ENCODE measurements around the gene LNPK.

DNA sequence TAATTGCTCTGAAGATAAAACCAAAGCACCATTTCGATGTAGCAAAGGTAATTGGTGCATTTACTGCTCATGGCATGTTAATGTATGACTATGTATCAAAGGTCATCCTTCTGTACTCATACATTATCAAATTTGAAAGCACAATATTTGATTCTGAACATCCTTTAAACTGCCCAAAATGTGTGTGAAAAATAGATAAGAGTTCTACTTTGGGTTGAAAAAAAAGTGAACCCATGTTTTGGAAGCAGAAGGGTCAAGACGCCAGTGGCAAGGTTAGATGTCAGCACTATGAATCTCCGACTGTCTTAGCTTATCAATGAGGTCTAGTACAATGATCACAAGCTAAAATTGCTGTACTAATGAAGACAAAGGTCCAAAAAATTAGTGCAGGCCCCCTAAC, 83.1 kb downstream of the LNPK start:
- TF ChIP-seq CREB1 (IDR thresholded peaks at IDR 0.05; ENCODE audit: low read depth), result no peak
- no peak for TF ChIP-seq FOXM1 (IDR thresholded peaks at IDR 0.05; ENCODE audit: borderline replicate concordance, low read depth)
- TF ChIP-seq TCF12 (IDR thresholded peaks at IDR 0.05; ENCODE audit: low read depth), result no peak
- no peak for TF ChIP-seq EP300 (IDR thresholded peaks at IDR 0.05; ENCODE audit: borderline replicate concordance)
- TF ChIP-seq TAF1 (IDR thresholded peaks at IDR 0.05; ENCODE audit: low read depth), result no peak
- TF ChIP-seq, protein P1, sequence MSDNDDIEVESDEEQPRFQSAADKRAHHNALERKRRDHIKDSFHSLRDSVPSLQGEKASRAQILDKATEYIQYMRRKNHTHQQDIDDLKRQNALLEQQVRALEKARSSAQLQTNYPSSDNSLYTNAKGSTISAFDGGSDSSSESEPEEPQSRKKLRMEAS (IDR thresholded peaks at IDR 0.05), result no peak
- no peak for TF ChIP-seq EGR1 (IDR thresholded peaks at IDR 0.05)
- TF ChIP-seq NFIC (IDR thresholded peaks at IDR 0.05), result no peak
- no peak for TF ChIP-seq RAD21 (IDR thresholded peaks at IDR 0.05; ENCODE audit: low read depth)
